Nephron (organoid): ENCODE results near the gene TTF2.

Experiments used
- H3K27ac Mint-ChIP-seq, 3 experiments: 2 replicates each; pipeline ENCODE4 v1.8.0; 2020; ENCODE audit warnings: mixed read lengths in 3 of 3, mild to moderate bottlenecking in 2 of 3, moderate library complexity in 1 of 3
- H3K27me3 Mint-ChIP-seq: 2 replicates; pipeline ENCODE4 v1.8.0; 2021; ENCODE audit warnings: low read depth, mild to moderate bottlenecking, moderate library complexity, mixed read lengths
- H3K36me3 Mint-ChIP-seq: 2 replicates; pipeline ENCODE4 v1.8.0; 2020; ENCODE audit warnings: low read depth, mixed read lengths
- H3K4me1 Mint-ChIP-seq: 2 replicates; pipeline ENCODE4 v1.8.0; 2020; ENCODE audit warnings: mixed read lengths
- H3K4me3 Mint-ChIP-seq, 3 experiments: 2 replicates each; pipeline ENCODE4 v1.8.0; 2020; ENCODE audit warnings: mild to moderate bottlenecking in 3 of 3, mixed read lengths in 3 of 3, moderate library complexity in 2 of 3
- H3K9me3 Mint-ChIP-seq: 2 replicates; pipeline ENCODE4 v1.8.0; 2020; ENCODE audit warnings: mixed read lengths
- TF ChIP-seq, protein P1 (sequence below), 3 experiments: fragments of 200-600 bp; sonication (generic); IDR thresholded peaks; one replicate each; pipeline ENCODE4 v1.5.0; 2021; ENCODE audit warnings: antibody characterized with exemption in 3 of 3; ENCODE audit not compliant: unreplicated experiment in 3 of 3

TTF2 gene

DNA sequence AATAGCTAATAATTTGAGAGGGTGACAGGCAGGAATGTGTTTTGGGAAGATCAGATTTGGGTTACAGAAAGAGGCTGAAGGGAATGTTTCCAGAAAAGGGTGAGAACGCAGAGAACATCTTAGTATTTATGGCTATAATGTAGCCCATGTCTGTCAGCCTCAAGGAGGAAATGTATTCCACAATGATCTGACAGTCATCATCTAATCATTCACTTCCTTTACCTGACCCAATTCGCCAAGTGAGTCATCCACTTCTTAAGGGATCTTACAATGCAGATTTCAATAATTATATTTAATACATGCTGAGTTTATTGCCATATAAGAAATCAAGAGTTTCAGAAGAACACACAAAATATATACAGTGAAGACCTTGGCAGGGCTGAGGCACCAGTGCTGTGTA lies 50.6 kb downstream of the TTF2 start:
- Mint-ChIP-seq H3K4me3 (no peak overlapping the region), H3K36me3 (peaks cover 73% of the 10 kb centered on the region), H3K4me1 (peaks cover 11% of the 10 kb centered on the region), H3K27ac (no peak overlapping the region), H3K9me3 (no peaks in the 10 kb centered on the region), H3K27me3 (no peaks in the 10 kb centered on the region)
- TF ChIP-seq, protein P1, sequence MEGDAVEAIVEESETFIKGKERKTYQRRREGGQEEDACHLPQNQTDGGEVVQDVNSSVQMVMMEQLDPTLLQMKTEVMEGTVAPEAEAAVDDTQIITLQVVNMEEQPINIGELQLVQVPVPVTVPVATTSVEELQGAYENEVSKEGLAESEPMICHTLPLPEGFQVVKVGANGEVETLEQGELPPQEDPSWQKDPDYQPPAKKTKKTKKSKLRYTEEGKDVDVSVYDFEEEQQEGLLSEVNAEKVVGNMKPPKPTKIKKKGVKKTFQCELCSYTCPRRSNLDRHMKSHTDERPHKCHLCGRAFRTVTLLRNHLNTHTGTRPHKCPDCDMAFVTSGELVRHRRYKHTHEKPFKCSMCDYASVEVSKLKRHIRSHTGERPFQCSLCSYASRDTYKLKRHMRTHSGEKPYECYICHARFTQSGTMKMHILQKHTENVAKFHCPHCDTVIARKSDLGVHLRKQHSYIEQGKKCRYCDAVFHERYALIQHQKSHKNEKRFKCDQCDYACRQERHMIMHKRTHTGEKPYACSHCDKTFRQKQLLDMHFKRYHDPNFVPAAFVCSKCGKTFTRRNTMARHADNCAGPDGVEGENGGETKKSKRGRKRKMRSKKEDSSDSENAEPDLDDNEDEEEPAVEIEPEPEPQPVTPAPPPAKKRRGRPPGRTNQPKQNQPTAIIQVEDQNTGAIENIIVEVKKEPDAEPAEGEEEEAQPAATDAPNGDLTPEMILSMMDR (IDR thresholded peaks at IDR 0.05; ENCODE audit: unreplicated experiment in 3 of 3): no peak

DNA sequence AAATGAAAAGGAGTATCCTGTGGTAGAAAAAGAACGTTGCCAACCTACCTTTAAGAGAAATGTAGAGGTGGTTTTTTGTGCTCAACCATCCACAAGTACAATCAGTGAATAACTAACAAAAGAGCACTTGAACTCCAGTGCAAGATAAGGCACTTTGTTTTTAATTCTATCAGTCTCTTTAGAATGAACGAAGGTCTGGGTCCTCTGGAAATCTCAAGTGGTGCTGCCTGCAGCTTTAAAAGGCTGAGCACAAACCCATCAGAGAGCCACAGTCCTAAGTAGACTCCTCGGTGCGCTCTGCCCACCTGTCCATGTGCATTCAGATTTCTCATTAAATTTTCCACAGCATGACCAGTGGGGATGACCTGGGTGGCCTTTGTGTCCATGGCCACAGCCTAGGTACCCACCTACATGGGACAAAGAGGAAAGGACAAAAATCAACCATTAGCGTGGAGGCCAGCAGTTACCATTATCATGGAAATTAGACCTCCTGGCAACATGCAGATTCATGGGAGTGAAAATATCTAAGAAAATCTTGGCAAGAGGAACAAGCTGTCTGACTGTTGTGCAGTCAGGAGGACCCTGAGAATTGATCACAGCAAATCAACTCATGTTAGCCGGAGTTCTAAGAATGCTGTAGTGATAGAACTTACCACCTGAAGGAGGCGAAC lies 52.1 kb downstream of the TTF2 start:
- TF ChIP-seq, protein P1 (IDR thresholded peaks at IDR 0.05; ENCODE audit: unreplicated experiment in 3 of 3): no peak
- Mint-ChIP-seq H3K4me3 (no peak overlapping the region), H3K9me3 (no peaks in the 10 kb centered on the region), H3K27ac (no peak overlapping the region), H3K4me1 (peaks cover 22% of the 10 kb centered on the region), H3K36me3 (peaks cover 69% of the 10 kb centered on the region), H3K27me3 (peaks cover 3% of the 10 kb centered on the region)

DNA sequence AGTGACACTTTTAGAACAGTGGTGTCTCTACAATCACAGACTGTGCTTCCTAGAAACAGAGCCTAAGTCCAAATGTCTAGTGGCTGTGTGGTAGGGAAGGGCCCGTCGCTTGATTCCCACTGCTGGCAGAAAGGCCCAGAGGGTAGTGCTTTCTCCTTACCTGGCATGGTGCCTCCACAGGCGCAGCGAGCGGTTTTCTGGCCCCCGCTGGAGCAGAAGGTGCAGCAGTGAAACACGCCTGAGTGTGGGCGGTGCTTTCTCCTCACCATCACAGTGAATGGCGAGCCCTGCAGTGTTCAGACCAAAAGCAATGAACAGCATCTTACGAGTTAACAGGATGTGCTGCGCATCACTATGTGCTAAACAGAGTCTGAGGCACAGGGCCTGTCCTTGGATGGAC lies 53.1 kb downstream of the TTF2 start:
- Mint-ChIP-seq H3K9me3 (no peaks in the 10 kb centered on the region), H3K27me3 (peaks cover 3% of the 10 kb centered on the region), H3K27ac (no peak overlapping the region), H3K4me3 (no peak overlapping the region), H3K4me1 (peaks cover 32% of the 10 kb centered on the region), H3K36me3 (peaks cover 67% of the 10 kb centered on the region)
- TF ChIP-seq, protein P1 (IDR thresholded peaks at IDR 0.05; ENCODE audit: unreplicated experiment in 3 of 3): no peak

DNA sequence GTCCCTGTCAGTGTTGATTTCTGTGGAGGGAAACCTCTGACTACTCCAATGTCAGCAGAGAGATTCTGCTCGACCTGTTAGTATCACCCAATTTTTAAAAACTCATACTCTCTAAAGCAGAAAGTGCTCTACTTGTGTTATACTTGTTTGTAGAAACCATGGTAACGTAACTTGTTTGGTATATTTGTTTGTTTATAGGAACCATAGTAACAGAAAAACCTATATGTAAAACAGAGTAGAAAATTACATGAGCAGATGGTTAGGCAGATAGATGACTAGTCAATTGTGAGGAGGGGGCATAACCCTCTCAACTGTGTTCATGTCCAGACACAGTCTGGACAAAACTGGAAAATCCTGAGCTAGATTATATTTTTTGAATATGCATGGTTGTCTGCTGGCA lies 54.8 kb downstream of the TTF2 start:
- Mint-ChIP-seq H3K4me1 (peaks cover 40% of the 10 kb centered on the region), H3K27me3 (peaks cover 3% of the 10 kb centered on the region), H3K4me3 (no peak overlapping the region), H3K27ac (no peak overlapping the region), H3K9me3 (no peaks in the 10 kb centered on the region), H3K36me3 (peaks cover 53% of the 10 kb centered on the region)
- TF ChIP-seq, protein P1 (IDR thresholded peaks at IDR 0.05; ENCODE audit: unreplicated experiment in 3 of 3): no peak

DNA sequence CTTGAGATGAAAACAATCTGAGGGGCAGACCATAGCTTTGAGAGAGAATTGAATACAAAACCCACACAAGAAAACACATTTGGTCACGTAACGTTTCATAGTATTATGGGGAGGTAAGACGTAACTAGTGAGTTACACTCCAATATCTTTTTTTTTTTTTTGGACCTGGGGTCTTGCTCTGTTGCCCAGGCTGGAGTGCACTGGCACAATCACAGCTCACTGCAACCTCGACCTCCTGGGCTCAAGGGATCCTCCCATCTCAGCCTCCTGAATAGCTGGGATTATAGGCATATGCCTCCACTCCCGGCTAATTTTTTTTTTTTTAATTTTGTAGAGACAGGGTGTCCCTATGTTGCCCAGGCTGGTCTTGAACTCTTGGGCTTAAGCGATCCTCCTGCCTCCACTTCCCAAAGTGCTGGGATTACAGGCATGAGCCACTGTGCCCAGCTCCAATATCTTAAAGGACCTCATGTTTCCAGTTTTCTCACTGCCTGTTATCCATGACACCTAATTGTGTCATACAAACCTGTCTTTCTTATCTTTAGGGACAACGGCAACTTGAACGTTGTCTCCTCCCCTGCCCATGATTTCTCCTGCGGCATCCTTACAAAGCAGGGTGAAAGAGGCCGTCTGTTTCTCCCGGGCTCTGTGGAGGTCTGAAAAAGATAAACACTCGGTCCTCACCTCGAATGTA lies 56.1 kb downstream of the TTF2 start:
- Mint-ChIP-seq H3K4me1 (peaks cover 53% of the 10 kb centered on the region), H3K27ac (no peak overlapping the region), H3K27me3 (peaks cover 3% of the 10 kb centered on the region), H3K36me3 (peaks cover 44% of the 10 kb centered on the region), H3K4me3 (peak overlapping the region in 1 of 3 experiments; percentile 95), H3K9me3 (no peaks in the 10 kb centered on the region)
- TF ChIP-seq, protein P1 (IDR thresholded peaks at IDR 0.05; ENCODE audit: unreplicated experiment in 3 of 3): no peak

DNA sequence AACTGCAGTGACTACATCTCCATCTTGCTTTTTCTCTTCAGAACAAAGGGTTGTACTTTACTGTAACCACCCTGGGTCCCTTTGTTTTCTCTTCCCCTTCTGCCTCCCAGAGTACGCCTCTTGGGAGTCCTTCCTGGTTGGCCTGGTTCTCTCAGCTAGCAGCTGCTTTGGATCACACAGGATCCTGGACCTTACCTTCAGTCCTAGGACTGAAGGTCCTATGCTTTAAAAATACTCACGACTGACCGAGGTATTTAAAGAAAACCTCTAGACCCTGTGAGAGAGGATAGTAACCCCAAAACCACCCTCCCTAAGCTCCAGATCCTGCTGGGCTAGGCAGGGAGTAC lies 56.6 kb downstream of the TTF2 start:
- no peak overlapping the region for H3K27ac Mint-ChIP-seq
- H3K36me3 Mint-ChIP-seq: peaks cover 41% of the 10 kb centered on the region
- no peaks in the 10 kb centered on the region for H3K9me3 Mint-ChIP-seq
- peaks cover 3% of the 10 kb centered on the region for H3K27me3 Mint-ChIP-seq
- TF ChIP-seq, protein P1 (IDR thresholded peaks at IDR 0.05; ENCODE audit: unreplicated experiment in 3 of 3): no peak
- H3K4me1 Mint-ChIP-seq: peaks cover 53% of the 10 kb centered on the region
- peak overlapping the region in 1 of 3 experiments; percentile 95 for H3K4me3 Mint-ChIP-seq
